Measurements from ENCODE around the gene CCR2.

Gene CCR2

DNA sequence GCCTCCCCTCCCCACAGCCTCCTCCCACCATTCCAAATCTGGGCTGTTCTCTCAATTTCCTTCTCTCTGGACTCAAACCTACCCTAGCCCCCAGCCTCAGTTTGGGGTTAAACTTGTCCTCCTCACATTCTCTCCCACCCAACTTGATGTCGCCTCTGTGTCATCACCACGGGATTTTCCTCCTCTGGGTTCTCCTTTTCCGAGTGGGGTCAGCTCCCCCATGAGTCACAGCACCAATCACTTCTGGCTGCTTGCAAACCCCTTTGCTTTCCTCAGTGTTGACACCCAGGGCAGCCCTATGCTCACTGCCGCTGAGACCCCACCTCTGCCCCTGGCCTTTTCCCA lies 52.5 kb downstream of the CCR2 start:
- no peak for DNase-seq

DNA sequence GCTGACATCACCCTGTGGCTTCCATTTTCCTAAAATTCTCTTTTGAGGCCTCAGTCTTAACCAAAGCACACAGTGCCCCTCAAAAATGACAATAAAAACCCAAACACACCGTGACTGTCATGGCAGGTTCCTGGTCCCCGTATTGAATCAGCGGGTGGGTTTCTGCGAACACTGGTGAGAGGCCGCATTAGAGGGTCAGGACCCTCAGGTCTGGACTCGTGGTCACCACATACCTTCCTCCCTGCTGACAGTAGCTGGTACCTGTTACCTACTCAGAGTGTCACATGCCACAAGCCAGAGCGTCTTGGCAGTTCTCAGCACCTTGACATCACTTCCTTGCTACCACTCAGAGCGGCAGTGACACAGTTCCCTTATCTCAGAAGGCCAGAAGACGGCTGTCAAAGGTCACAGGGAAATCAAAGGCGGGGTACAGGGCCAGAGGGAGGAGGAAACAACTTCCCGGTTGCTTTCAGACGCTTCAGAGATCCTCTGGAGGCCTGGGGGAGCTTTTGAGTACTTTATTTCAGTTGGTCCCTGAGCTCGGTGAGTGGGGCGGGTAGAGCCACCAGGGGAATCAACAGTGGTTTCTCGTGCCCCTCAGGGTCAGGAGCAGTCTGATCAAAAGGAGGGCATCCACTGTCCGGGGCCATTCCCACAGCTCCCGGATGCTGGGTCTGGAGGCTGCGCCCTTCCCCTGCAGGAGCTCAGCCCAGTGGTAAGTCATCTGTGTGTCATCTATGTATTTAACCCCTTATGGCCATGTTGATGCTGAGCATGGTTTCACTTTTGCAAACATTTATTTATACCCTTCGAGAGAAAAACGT lies 53.1 kb downstream of the CCR2 start, which contains the start of the genes CCR5AS and CCRL2:
CCR5AS (minus strand) TSS at position 279 of the 824 bp plus-strand sequence.
CCRL2 (plus strand) TSS at position 472 of the 824 bp plus-strand sequence. CDS start 821 bp downstream, outside the sequence.
- DNase-seq = peak; percentile 8 to 25

GRCh38 chr3:46407970-46408369 lies 54.1 kb downstream of the CCR2 start:
- no peak for DNase-seq

- no peak for DNase-seq
Measured at GRCh38 chr3:46408853-46409252, 54.9 kb downstream of the CCR2 start.

- DNase-seq = no peak
Measured at GRCh38 chr3:46409739-46410489, 56.0 kb downstream of the CCR2 start.

Data from activated CD4-positive, alpha-beta T cell treated with anti-CD3 and anti-CD28 coated beads for 4 hours (primary cell).